Duodenal mucosa (tissue), 2 donors: ENCODE results near the gene SLC27A6.
"Not testable (repeated sequence)": the region's sequence is repeated elsewhere in the genome, so short reads cannot be mapped to it uniquely, and the experiment has no call there.

ENCODE experiments used
- H3K27ac ChIP-seq: one replicate; pipeline ENCODE4 v1.7.0; 2013; ENCODE audit warnings: low read depth, low read length
- H3K27me3 ChIP-seq, 2 donors: one replicate each; pipeline ENCODE4 v1.7.0; 2013; ENCODE audit warnings: low read length in 2 of 2, control low read depth in 1 of 2; ENCODE audit not compliant: insufficient read depth in 2 of 2, control insufficient read depth in 1 of 2
- H3K36me3 ChIP-seq, 2 donors: one replicate each; pipeline ENCODE4 v1.7.0; 2013; ENCODE audit warnings: low read length in 2 of 2, control low read depth in 1 of 2; ENCODE audit not compliant: insufficient read depth in 2 of 2, control insufficient read depth in 1 of 2
- H3K4me1 ChIP-seq, 2 donors: one replicate each; pipeline ENCODE4 v1.7.0; 2013; ENCODE audit warnings: low read length in 2 of 2, control low read depth in 1 of 2; ENCODE audit not compliant: insufficient read depth in 2 of 2, control insufficient read depth in 1 of 2
- H3K4me3 ChIP-seq, 2 donors: one replicate each; pipeline ENCODE4 v1.7.0; 2013; ENCODE audit warnings: low read length in 2 of 2, low read depth in 1 of 2
- H3K9ac ChIP-seq, 2 donors: one replicate each; pipeline ENCODE4 v1.7.0; 2013; ENCODE audit warnings: low read length in 2 of 2, low read depth in 1 of 2
- H3K9me3 ChIP-seq, 2 donors: one replicate each; pipeline ENCODE4 v1.7.0; 2013; ENCODE audit warnings: low read length in 2 of 2, control low read depth in 1 of 2; ENCODE audit not compliant: control insufficient read depth in 1 of 2

The SLC27A6 gene

DNA sequence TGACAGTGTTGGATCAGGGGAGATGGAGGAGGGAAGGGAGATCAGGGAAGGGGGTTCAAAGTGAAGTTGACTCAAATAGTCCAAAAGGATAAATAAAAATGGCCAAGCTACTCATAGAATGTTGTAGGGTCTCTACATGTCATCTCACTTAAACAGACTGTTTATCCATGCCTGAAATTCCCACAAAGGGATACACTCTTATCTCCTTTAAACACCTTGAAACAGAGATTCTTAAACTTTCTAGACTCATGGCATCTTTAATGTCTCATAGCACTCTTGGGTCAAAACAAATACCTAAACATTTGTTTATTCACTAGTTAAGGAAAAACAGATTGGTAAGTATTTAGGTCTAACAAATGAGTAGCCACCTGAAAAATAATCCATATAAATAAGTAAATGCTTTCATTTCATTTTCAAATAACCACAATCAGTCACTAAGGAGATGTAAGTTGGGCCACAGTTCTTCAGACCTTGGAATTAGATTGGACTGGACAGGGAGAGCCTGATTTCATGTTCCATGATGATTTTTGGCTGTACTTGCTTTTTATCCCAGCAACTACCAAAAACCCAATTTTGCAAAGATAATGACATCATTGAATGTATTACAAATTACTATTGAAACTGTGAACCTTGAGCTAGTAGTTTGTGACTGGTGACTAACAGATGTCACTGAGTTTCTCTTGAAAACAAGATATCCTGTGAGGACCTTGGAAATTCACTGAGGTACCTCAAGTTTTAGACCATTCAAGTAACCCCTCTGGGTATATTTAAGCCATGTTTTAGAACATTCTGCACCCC, 66.8 kb downstream of the SLC27A6 start:
- Histone ChIP-seq H3K4me1 (no peaks in the 10 kb centered on the region), H3K9ac (no peak overlapping the region), H3K4me3 (no peak overlapping the region), H3K36me3 (no peaks in the 10 kb centered on the region), H3K27ac (no peak overlapping the region), H3K27me3 (no peaks in the 10 kb centered on the region), H3K9me3 (no peaks in the 10 kb centered on the region)

DNA sequence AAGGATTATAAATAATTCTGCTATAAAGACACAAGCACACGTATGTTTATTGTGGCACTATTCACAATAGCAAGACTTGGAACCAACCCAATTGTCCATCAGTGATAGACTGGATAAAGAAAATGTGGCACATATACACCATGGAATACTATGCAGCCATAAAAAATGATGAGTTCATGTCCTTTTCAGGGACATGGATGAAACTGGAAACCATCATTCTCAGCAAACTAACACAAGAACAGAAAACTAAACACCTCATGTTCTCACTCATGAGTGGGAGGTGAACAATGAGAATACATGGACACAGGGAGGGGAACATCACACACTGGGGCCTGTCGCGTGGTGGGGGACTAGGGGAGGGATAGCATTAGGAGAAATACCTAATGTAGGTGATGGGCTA, 71.0 kb downstream of the SLC27A6 start:
- not testable (repeated sequence) for H3K4me1 ChIP-seq, H3K9me3 ChIP-seq, H3K4me3 ChIP-seq, H3K9ac ChIP-seq, H3K27me3 ChIP-seq, H3K36me3 ChIP-seq, H3K27ac ChIP-seq

DNA sequence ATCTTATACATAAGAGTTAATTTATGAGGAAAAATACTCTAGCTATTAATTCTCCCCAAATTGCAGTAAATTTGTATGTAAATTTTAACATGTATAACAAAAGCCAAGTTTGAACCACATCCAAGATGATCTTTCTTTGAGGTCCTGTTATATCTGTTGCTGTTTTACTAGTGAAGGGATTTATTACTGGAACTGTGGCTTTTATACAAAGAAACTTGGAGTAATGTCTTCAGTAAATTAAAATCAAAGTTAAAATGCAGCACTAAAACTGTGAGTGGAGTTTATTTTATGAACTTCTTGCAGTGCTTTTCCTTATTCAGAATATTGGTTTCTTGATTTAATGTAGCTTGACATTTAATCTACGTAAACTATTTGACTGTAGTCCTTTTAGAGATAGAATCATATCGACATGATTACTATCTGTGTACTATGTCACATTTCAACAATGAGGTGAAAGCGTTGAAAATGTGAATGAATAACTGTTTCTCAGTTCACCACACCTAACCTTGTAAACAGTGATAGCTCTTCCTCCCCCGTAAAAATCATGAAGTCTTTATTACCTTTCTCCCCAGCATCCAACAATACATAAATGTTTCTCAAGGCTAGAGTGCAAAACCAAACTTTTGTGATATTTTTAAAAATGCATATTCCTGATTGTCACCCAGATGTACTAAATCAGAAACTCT, 76.1 kb downstream of the SLC27A6 start:
- no peaks in the 10 kb centered on the region for H3K4me1 ChIP-seq
- H3K27me3 ChIP-seq: no peaks in the 10 kb centered on the region
- no peak overlapping the region for H3K4me3 ChIP-seq
- H3K36me3 ChIP-seq: no peaks in the 10 kb centered on the region
- H3K27ac ChIP-seq: no peak overlapping the region
- peaks cover 2 to 4% of the 10 kb centered on the region in 2 donors for H3K9me3 ChIP-seq
- no peak overlapping the region for H3K9ac ChIP-seq

DNA sequence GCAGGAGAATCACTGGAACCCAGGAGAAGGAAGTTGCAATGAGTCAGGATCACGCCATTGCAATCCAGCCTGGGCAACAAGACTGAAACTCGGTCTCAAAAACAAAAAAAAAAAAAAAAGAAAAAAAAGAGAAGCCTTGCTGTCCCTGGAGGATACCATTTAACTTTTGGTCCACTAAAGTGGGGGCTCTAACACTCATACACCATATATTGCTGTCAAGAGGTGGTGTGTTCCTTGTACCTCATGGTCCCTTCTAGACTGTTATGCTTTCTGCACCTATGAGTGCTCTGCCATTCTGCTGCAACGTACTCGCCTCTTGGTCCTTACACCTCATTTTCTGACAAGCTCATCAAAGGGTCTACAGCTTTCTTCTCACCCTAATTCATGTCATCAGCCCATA, 77.0 kb downstream of the SLC27A6 start:
- Histone ChIP-seq H3K4me1 (no peaks in the 10 kb centered on the region), H3K36me3 (no peaks in the 10 kb centered on the region), H3K9ac (no peak overlapping the region), H3K27me3 (no peaks in the 10 kb centered on the region), H3K9me3 (peaks cover 2 to 4% of the 10 kb centered on the region in 2 donors), H3K27ac (no peak overlapping the region), H3K4me3 (no peak overlapping the region)

DNA sequence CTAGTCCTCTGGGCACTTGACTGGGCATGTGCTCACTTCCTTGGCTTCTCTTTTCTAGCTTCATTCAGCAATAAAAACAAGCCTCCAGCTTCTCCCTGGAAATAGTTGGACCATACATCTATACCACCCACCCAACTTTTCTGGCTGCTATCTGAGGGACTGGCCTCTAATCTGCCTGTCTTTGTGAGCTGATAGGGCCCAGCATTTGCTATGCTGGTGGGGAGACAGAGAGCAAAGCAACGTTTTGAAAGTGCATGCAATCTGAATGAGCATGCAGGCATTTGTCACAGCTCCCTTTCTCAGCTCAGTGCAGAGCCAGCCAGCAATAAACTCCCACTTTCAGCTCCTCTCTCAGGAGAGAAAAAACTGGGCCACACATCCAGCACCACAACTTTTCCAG, 78.6 kb downstream of the SLC27A6 start:
- no peak overlapping the region for H3K9ac ChIP-seq
- H3K27ac ChIP-seq: no peak overlapping the region
- H3K4me1 ChIP-seq: no peaks in the 10 kb centered on the region
- no peaks in the 10 kb centered on the region for H3K36me3 ChIP-seq
- H3K27me3 ChIP-seq: no peaks in the 10 kb centered on the region
- H3K4me3 ChIP-seq: no peak overlapping the region
- H3K9me3 ChIP-seq: peaks cover 2 to 4% of the 10 kb centered on the region in 2 donors

DNA sequence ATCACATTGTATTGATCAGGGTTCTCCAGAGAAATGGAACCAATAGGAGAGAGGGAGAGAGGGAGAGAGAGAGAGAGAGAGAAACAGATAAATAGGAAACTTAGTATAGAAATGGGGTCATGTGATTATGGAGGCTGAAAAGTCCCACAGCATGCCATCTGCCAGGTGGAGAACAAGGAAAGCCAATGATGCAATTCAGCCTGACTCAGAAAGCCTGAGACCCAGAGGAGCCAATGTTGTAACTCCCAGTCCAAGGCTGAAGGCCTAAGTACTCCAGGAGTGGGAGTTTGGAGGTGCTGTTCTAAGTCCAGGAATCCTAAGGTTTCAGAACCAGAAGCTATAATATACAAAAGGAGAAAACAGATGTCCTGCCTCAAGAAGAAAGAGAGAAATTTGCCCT, 80.9 kb downstream of the SLC27A6 start:
- H3K9me3 ChIP-seq: peaks cover 2 to 4% of the 10 kb centered on the region in 2 donors
- no peaks in the 10 kb centered on the region for H3K4me1 ChIP-seq
- no peaks in the 10 kb centered on the region for H3K36me3 ChIP-seq
- no peaks in the 10 kb centered on the region for H3K27me3 ChIP-seq
- no peak overlapping the region for H3K9ac ChIP-seq
- no peak overlapping the region for H3K4me3 ChIP-seq
- H3K27ac ChIP-seq: no peak overlapping the region

DNA sequence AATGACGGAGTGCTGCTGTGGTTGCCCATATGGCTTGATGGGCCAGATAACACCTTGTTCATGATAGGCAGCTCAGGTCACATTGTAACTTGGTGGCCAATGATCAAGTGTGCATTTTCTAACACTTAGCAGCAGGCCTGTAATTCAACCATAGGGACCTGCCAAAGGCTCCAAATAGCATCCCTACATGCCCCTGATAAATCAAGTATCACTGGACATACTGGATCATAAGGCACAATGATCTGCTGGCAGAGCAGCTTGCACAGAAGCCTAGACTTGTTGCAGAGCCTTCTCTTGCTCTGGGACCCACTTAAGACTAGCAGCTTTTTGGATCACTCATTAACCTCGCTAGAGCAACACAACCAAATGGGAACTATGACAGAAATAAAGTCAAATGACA, 83.2 kb downstream of the SLC27A6 start:
- Histone ChIP-seq H3K9me3 (peaks cover 2% of the 10 kb centered on the region in 2 donors), H3K4me1 (no peaks in the 10 kb centered on the region), H3K4me3 (no peak overlapping the region), H3K36me3 (no peaks in the 10 kb centered on the region), H3K9ac (no peak overlapping the region), H3K27ac (no peak overlapping the region), H3K27me3 (no peaks in the 10 kb centered on the region)

DNA sequence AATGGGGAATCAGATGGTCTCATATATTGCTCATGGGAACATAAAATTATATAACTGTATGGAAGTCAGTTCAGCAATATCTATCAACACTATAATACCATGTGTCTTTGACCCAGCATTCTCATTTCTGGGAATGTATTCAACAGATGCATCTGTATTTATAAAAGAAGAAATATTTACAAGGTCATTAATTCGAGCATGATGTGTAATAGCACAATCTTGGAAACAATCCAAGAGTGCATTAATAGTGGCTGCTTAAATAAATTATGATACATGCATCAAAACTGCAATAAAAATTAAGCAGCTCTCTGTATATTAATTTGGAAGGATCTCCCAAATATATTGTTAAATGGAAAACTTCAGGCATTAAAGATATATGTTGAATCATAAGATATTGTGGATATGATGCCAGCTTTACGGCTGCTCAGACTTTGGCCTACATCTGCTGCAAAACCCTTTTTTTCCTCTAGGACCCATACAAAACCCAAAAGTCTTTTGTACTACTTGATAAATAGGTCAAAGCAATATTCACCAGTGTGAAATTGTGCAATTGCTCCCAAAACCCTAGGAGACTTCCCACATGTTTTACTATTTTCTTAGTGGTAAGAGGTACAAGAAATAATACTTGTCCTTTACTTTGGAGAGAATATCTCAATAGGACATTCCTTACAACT, 84.0 kb downstream of the SLC27A6 start:
- H3K4me1 ChIP-seq: no peaks in the 10 kb centered on the region
- H3K27me3 ChIP-seq: no peaks in the 10 kb centered on the region
- H3K27ac ChIP-seq: no peak overlapping the region
- H3K4me3 ChIP-seq: no peak overlapping the region
- H3K36me3 ChIP-seq: no peaks in the 10 kb centered on the region
- no peak overlapping the region for H3K9ac ChIP-seq
- peaks cover 0 to 2% of the 10 kb centered on the region in 2 donors for H3K9me3 ChIP-seq

DNA sequence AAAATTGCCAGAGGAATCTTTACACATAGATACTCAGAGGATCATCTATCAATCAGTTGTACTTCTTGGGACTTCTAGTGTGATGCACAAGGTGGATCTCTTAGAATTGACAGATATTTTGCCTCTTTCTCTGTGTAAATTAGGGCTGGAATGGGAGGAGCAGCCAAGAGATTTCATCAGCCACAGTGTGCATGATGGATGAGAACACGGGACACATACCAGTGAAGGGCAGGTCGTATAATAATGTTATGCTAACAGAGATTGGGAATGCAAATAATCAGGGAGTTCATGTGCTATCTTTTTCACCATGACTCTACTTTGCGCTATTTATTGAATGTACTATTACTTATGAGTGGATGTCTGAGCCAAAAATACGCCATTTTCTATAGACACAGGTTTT, 86.0 kb downstream of the SLC27A6 start:
- no peaks in the 10 kb centered on the region for H3K9me3 ChIP-seq
- no peak overlapping the region for H3K9ac ChIP-seq
- H3K4me3 ChIP-seq: no peak overlapping the region
- H3K36me3 ChIP-seq: no peaks in the 10 kb centered on the region
- H3K4me1 ChIP-seq: no peaks in the 10 kb centered on the region
- H3K27me3 ChIP-seq: no peaks in the 10 kb centered on the region
- H3K27ac ChIP-seq: no peak overlapping the region

DNA sequence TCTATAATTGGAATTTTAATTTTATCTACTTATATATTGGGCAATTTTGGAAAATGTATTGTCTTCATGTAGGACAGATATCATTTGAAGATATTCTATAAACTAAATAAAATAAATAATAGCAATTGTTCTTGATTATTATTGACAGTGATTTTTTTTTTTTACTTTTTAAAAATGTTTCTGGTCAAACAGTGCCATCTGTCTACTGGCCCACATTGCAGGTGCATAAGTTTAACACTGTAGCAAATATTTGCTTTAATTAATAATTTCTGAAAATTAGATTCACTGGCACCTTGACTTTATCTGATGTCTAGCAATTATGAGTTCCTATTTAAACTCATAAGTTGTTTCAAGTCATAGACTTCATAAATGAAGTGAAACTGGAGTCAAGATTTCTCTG, 88.2 kb downstream of the SLC27A6 start:
- H3K4me3 ChIP-seq: no peak overlapping the region

More for the DNA sequence above, 88.2 kb downstream of the SLC27A6 start:
- Histone ChIP-seq H3K27ac (no peak overlapping the region), H3K4me1 (no peaks in the 10 kb centered on the region), H3K9ac (no peak overlapping the region), H3K36me3 (no peaks in the 10 kb centered on the region), H3K27me3 (no peaks in the 10 kb centered on the region), H3K9me3 (no peaks in the 10 kb centered on the region)
